Testis (tissue), 3 donors: ENCODE measurements around the gene PTGIR. TPM values are rescaled to one million over a fixed set of nuclear protein-coding genes. Genes with fewer than 3 reads are reported as not detected.

ENCODE experiments used
- DNase-seq: peaks from one replicate; pipeline ENCODE4 v3.0.0-alpha.2; 2019
- H3K27ac ChIP-seq, 2 donors: fragments of 200-600 bp; sonication (generic); one replicate each; pipeline ENCODE4 v1.5.1; 2019
- H3K27me3 ChIP-seq: fragments of 200-600 bp; sonication (generic); one replicate; pipeline ENCODE4 v1.5.1; 2019
- H3K36me3 ChIP-seq: fragments of 200-600 bp; sonication (generic); one replicate; pipeline ENCODE4 v1.5.1; 2017; ENCODE audit warnings: low read depth; ENCODE audit errors: missing control alignments
- H3K4me1 ChIP-seq: fragments of 200-600 bp; sonication (generic); one replicate; pipeline ENCODE4 v1.5.1; 2019
- H3K4me3 ChIP-seq, 2 donors: fragments of 200-600 bp; sonication (generic); one replicate each; pipeline ENCODE4 v1.5.1; 2017 to 2019
- H3K9me3 ChIP-seq: fragments of 200-600 bp; sonication (generic); one replicate; pipeline ENCODE4 v1.5.1; 2017
- POLR2A ChIP-seq: fragments of 450-650 bp; IDR thresholded peaks from one replicate; pipeline ENCODE4 v1.6.1; 2017; ENCODE audit warnings: antibody characterized with exemption, mild to moderate bottlenecking, moderate library complexity
- WGBS, 2 donors: methylation state at CpG; one replicate each; pipeline ENCODE4 v1.1.5; 2018; 5-methylcytosine and 5-hydroxymethylcytosine counted together
- intact Hi-C: fragments of 100-400 bp; cut with DNase I; formaldehyde crosslinking; loops from one replicate; pipeline ENCODE4 v1.15.1; 2023; ENCODE audit warnings: low total_unique reads
- polyA plus RNA-seq: library from polyadenylated mRNA; stranded (reverse); fragments of 350-450 nt; fragmentation: Illumina TruSeq; extraction: RNeasy Lipid Tissue Mini Kit (QIAGEN cat#74804); gene quantifications from one replicate; pipeline ENCODE4 v1.2.3, GENCODE V29; 2014; ENCODE audit warnings: low read depth, low replicate concordance; ENCODE audit not compliant: insufficient read depth
- total RNA-seq, 2 donors: library from RNA; depleted of rRNA; stranded (reverse); fragments of >200 nt; gene quantifications; one replicate each; pipeline ENCODE4 v1.2.3, GENCODE V29; 2016
- TF ChIP-seq, protein P1 (sequence below), 3 experiments: fragments of 450-650 bp in 2 of 3; fragments of 200-600 bp in 1 of 3; sonication (generic) in 1 of 3; IDR thresholded peaks; one replicate each; pipeline ENCODE4 v1.5.1; 2016 to 2019; ENCODE audit warnings: antibody characterized with exemption in 3 of 3, mild to moderate bottlenecking in 2 of 3, moderate library complexity in 1 of 3

PTGIR gene
- total and polyA plus RNA-seq, 3 donors from 2014 or later, result 0.63 to 1.0 (median 0.87) TPM

DNA sequence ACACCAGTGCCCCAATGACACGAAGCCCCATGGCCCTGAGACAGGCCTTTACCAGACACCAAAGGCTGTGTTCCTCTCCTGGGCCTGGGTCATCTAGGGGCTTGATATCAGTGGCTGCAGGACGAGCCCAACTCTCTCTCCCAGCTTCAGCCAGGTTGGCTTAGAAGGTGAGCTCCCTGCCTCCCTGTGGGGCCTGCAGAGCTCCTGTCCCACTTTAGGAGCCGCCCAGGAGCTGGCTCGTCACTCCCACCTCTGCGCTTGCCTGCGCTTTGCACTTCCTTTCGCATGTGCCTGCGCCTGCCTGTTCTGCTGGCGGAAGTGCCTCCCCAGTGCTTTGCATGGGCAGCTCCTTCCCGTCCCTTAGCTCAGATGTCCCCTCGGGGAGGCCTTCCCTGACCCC is 18.9 kb downstream of the PTGIR start:
- no peaks in the 10 kb centered on the region for H3K36me3 ChIP-seq
- WGBS, 2 donors, result 89 to 90% methylated on average over 10 to 11 of the region's 11 CpGs
- DNase-seq, result no peak
- no peak overlapping the region for H3K27ac ChIP-seq
- intact Hi-C loops, result no loop called here
- TF ChIP-seq, protein P1, sequence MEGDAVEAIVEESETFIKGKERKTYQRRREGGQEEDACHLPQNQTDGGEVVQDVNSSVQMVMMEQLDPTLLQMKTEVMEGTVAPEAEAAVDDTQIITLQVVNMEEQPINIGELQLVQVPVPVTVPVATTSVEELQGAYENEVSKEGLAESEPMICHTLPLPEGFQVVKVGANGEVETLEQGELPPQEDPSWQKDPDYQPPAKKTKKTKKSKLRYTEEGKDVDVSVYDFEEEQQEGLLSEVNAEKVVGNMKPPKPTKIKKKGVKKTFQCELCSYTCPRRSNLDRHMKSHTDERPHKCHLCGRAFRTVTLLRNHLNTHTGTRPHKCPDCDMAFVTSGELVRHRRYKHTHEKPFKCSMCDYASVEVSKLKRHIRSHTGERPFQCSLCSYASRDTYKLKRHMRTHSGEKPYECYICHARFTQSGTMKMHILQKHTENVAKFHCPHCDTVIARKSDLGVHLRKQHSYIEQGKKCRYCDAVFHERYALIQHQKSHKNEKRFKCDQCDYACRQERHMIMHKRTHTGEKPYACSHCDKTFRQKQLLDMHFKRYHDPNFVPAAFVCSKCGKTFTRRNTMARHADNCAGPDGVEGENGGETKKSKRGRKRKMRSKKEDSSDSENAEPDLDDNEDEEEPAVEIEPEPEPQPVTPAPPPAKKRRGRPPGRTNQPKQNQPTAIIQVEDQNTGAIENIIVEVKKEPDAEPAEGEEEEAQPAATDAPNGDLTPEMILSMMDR (IDR thresholded peaks at IDR 0.05), result no peak
- TF ChIP-seq POLR2A, result no peak
- H3K9me3 ChIP-seq, result no peaks in the 10 kb centered on the region
- H3K4me1 ChIP-seq, result peaks cover 35% of the 10 kb centered on the region
- no peaks in the 10 kb centered on the region for H3K27me3 ChIP-seq
- H3K4me3 ChIP-seq, result no peak overlapping the region

DNA sequence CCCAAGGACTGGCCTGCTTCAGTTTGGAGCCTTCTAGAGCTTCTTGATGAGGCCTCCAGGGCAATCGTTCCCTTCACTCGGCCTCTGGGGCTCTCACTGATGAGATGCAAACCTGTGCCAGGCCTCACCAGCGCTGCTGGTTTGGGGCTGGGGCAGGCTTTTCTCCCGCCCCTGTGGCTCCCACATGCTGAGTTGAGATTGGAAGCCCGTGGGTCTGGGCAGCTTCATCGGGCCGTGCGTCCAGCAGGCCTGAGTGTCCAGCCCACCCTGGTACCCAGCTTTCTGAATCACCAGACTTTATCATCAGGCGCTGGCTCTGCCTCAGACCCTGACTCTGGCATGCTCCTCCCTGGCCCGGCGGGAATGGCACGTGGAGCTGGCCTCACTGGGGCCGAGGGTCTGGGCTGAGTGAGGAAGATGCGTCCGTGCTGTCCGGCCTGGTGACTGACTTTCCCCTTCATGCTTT is 19.5 kb downstream of the PTGIR start:
- Histone ChIP-seq H3K4me1 (peaks cover 35% of the 10 kb centered on the region), H3K36me3 (no peaks in the 10 kb centered on the region), H3K9me3 (no peaks in the 10 kb centered on the region), H3K27ac (no peak overlapping the region), H3K4me3 (no peak overlapping the region), H3K27me3 (no peaks in the 10 kb centered on the region)
- WGBS, 2 donors, result 74% methylated on average over 3 to 16 of the region's 16 CpGs
- DNase-seq, result peak; percentile 11
- TF ChIP-seq, protein P1 (IDR thresholded peaks at IDR 0.05), result no peak
- TF ChIP-seq POLR2A, result no peak
- intact Hi-C loops, result no loop called here

DNA sequence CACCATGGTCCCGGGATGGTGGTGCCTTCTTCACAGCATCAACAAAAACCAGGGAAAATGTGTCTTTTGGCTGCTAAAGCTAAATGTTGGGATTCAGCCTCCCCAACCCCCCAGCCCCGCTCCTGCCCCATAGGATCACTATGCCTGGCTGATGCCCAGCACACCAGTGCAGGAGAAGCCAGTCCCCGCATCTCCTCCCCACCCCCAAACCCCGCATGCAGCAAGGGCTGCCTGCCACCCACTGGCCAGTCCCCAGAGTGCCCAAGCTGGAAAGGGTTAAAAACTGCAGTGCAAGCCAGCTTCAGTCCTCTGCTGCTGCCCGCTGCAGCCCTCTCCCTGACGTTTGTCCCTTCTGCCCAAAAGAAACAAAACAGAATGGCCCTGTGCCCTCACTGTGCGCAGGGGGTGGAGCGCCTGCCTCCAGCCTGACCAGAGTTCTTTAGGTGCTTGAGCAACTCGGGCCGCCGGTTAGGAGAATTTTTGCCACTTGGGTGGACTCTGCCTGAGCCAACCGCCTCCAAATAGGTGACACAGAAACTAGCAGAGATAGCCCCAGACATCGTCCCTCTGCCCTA is 20.0 kb downstream of the PTGIR start:
- no peak overlapping the region for H3K27ac ChIP-seq
- intact Hi-C loops, result no loop called here
- no peaks in the 10 kb centered on the region for H3K36me3 ChIP-seq
- H3K27me3 ChIP-seq, result no peaks in the 10 kb centered on the region
- WGBS, 2 donors, result 68 to 70% methylated on average over 11 to 13 of the region's 13 CpGs
- peaks cover 39% of the 10 kb centered on the region for H3K4me1 ChIP-seq
- no peak for TF ChIP-seq POLR2A
- TF ChIP-seq, protein P1 (IDR thresholded peaks at IDR 0.05), result no peak
- no peaks in the 10 kb centered on the region for H3K9me3 ChIP-seq
- peak; percentile 13 for DNase-seq
- no peak overlapping the region for H3K4me3 ChIP-seq

DNA sequence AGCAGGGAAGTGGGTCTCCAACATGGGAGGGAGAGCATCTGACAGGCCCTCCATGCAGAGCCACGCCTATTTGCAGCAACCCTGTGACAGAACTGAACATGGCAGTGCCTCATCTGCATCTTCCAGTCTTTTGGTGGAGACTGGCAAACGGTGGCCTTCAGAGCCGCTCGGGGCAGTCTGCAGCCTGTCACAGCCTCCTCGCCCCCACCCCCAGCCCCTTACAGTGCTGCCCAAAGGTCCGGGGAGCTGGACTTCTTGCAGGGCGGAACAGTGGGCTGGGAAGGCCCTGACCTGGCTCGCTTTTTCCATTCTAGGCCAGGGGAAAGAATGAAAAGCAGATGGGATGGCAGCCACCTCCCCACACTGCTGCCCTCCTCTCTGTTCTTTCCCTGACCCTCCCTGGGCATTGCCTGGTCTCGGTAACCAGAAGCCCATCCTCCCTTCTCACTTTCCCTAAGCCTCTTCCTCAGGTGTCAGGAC is 21.1 kb downstream of the PTGIR start:
- intact Hi-C loops, result no loop called here
- no peaks in the 10 kb centered on the region for H3K27me3 ChIP-seq
- WGBS, 2 donors, result 45 to 46% methylated on average over 3 to 9 of the region's 9 CpGs
- H3K4me1 ChIP-seq, result peaks cover 39% of the 10 kb centered on the region
- H3K4me3 ChIP-seq, result no peak overlapping the region
- no peak for TF ChIP-seq POLR2A
- TF ChIP-seq, protein P1 (IDR thresholded peaks at IDR 0.05), result no peak
- no peaks in the 10 kb centered on the region for H3K36me3 ChIP-seq
- H3K9me3 ChIP-seq, result no peaks in the 10 kb centered on the region
- H3K27ac ChIP-seq, result no peak overlapping the region
- peak; percentile 13 for DNase-seq

DNA sequence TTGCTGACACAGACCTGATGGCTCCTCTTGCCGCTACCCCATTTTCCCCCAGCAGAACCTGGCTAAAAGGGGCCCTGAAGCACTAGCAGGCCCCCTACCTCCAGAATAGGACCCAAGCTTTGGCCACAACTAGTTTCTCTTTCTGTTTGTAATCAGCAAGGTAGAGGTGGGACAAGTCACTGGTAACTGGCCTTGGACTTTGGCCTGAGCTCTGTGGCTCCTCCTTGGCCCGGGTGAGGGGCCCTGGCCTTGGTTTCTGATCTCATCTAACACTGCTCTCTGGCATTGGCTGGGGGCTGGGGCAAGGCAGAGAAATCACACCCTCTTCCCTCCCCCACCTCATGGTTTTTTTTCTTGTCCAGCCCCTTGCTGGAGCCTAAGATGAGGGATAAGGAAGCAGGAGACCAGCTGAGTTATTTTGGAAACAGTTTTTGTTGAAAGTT is 21.7 kb downstream of the PTGIR start:
- Histone ChIP-seq H3K36me3 (no peaks in the 10 kb centered on the region), H3K4me1 (peaks cover 39% of the 10 kb centered on the region), H3K27ac (peak overlapping the region in 1 of 2 donors; percentile 94), H3K9me3 (no peaks in the 10 kb centered on the region), H3K27me3 (no peaks in the 10 kb centered on the region), H3K4me3 (no peak overlapping the region)
- TF ChIP-seq, protein P1 (IDR thresholded peaks at IDR 0.05), result no peak
- TF ChIP-seq POLR2A, result no peak
- DNase-seq, result peak; percentile 14
- intact Hi-C loops, result no loop called here
- 15 to 25% methylated on average over 2 of the region's 2 CpGs for WGBS, 2 donors
